Right renal cortex interstitium (tissue), 3 donors: ENCODE data around the gene KRTAP21-2. TPM values are rescaled to one million over a fixed set of nuclear protein-coding genes. Genes with fewer than 3 reads are reported as not detected.
"Not testable (repeated sequence)": the region's sequence is repeated elsewhere in the genome, so short reads cannot be mapped to it uniquely, and the experiment has no call there.

ENCODE experiments used
- DNase-seq, 3 donors: peaks; one replicate each; pipeline ENCODE4 v3.0.0-alpha.2; 2013; ENCODE audit warnings: low read depth in 3 of 3, low spot score in 2 of 3
- polyA plus RNA-seq, 3 donors: library from polyadenylated mRNA; unstranded; fragments of 120-200 nt; gene quantifications; one replicate each; pipeline ENCODE4 v1.2.1, GENCODE V29; 2013; ENCODE audit not compliant: insufficient read length in 3 of 3

The KRTAP21-2 gene
- polyA plus RNA-seq = not detected

DNA sequence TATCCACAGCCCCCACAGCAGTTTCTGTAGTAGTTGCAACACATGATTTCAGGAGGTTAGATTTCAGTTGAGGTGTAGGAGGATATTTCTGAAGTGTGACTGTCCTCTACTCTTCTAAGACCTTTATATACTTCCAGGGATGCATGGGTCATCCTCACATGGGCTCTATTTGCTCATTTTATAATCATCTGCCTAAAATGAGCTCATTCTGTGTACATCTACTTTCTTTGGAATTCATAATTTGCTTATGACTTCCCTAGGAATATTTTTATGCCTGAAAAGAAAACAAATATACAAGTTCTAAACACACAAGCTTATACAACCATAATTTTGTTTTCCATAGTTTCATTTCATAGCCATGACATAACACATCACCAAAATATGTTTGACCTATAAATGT is at the start of gene KRTAP21-2:
Gene KRTAP21-2, minus strand, starts transcription at position 101 of the 400 bp plus-strand sequence. Its CDS starts 57 bp downstream, at position 44.
- DNase-seq = no peak

DNA sequence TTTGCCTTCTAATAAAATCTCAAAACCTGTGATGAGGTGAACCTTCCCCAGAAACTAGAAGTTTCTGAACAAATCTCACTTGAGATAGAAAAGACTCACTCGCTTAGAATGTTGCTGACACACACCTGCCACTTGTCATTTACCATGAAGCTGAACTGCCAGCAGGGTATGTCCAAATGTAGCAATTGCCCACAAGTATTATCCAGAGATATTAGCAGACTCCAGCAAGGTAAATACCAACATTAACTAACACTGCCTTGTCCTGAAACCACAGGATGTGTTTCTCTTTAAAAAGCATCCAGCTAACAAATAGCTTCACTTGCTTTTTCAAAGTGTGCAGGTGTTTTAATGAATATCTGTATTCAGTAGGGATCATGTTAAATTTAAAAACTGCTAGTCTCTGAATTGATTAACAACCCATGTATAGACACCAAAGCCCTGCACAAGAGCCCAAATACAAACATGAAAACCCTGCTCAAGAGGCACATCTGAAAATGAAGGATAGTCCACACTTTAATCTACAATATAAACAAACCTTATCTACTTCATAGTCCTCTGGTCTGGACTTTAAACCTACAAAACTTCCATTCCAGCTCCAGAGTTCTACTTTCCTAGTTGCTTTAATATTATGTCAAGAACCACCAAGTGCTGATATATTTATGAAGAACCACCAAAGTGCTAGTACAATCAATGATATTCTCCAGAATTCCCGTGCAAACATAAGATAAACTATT is 46.7 kb upstream of the KRTAP21-2 start:
- no peak for DNase-seq

DNA sequence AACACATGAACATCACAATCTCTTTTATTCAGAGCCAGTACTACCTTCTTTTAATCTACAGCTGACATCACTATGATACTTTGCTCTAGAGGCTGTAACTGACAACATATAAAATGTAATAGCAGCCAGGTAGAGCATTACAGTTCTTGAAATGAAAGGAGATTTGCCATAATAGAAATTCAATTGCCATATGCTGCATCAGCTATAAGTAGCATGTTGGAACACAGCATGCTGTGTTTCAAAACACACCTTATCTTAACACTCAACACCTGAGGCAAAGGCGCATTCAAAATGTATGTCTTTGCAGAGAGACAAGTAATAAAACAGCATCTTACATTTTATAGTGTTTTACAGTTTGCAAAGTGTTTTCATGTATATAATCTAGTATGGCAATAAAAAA is 32.2 kb upstream of the KRTAP21-2 start:
- no peak for DNase-seq

- no peak for DNase-seq
Observed at GRCh38 chr21:30769724-30770431, 22.8 kb upstream of the KRTAP21-2 start.

DNA sequence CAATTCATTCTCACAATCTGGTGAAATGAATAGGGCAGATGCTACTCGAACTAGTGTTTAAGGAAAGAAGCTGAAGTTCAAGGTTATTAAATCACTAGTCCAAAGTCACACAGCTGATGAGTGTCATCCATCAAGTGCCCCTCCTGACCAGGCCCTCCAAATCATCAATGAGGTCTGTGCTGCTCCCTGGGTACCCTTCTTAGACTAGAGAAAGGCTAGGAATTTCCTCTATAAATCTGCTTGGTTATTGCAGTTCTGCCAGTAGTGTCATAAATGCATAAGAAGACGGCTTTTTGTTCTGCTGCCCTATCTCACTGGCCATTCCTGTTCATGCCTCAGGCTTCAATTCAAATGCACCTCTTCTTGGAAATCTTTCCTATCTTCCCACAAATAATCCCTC is 13.7 kb upstream of the KRTAP21-2 start:
- DNase-seq = no peak

- DNase-seq = no peak
Observed at GRCh38 chr21:30758306-30758705, 11.2 kb upstream of the KRTAP21-2 start.

GRCh38 chr21:30755328-30755727 is 8.3 kb upstream of the KRTAP21-2 start, which contains the start of gene KRTAP21-1:
KRTAP21-1 (minus strand) TSS chr21:30755428; CDS start chr21:30755378, 50 bp downstream.
- DNase-seq = not testable (repeated sequence)

DNA sequence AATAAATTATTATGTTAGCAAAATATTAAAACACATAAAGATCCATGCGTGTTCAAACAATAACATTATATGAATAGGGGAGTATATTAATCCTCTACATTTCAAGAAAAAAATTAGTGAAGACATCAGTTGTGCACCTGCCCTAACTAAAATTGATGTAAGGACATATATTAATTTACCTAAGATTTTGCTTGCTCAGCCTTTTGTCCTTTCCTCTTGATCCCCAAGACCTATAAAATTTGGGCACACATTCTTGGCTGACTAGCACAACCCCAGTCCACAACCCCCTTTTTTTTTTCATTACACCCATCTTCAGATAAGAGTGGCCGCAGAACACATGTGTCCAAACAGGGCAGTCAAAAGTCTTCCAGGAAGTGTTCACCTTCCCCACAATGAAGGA is 6.6 kb downstream of the KRTAP21-2 start:
- no peak for DNase-seq

DNA sequence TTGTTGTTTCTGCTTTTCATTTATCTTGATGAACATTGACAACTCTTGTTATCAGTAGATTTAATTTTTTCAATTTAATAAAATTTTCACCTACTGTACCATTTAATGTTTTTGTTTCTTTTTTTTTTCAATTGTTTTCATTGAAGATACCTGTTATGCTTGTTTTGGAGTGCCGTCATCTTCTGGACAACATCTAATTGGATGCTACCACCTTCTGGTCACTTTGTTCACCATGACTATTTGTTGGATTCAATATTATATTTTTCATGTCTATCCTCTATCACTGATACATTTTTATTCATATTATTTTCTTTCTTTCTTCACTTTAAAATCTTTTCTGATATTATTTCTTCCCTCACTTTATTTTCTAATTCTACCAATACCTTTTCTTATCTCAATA is 14.0 kb downstream of the KRTAP21-2 start:
- DNase-seq = no peak

GRCh38 chr21:30726726-30727125 is 20.3 kb downstream of the KRTAP21-2 start:
- no peak for DNase-seq

GRCh38 chr21:30719401-30719800 is 27.7 kb downstream of the KRTAP21-2 start:
- no peak for DNase-seq

DNA sequence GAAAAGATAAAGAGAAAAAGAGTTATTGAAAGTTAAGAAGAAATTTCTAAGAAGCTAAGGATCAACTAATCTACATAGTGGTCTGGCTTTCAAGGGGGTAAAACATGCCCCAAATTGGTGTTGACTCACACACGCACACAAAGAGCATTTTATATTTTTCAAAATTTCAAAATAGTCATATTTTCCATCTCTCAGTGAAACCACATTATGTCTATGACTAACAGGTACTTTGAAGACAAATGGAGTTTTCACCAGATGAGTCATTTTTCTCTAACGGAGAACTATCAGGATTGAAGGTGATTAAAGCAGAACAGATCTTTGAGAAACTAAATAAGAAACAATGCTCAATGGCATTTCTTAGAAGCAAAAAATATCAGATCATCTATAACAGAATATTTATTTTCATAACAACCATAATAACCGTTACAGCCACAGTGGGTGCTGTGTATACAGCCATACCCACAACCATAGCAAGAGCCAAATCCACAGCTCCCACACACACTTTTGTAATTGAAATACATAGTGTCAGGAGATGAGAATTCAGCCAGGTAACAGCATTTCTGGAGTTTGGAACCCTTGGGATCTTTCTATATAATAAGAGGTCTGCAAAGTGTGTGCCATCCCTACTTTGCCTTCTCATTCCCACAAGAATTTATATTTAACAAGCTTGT is 28.7 kb downstream of the KRTAP21-2 start, which contains the start of gene KRTAP21-3:
Gene KRTAP21-3, minus strand, starts transcription at position 539 of the 671 bp plus-strand sequence. Its CDS starts 18 bp downstream, at position 521.
- DNase-seq = no peak

DNA sequence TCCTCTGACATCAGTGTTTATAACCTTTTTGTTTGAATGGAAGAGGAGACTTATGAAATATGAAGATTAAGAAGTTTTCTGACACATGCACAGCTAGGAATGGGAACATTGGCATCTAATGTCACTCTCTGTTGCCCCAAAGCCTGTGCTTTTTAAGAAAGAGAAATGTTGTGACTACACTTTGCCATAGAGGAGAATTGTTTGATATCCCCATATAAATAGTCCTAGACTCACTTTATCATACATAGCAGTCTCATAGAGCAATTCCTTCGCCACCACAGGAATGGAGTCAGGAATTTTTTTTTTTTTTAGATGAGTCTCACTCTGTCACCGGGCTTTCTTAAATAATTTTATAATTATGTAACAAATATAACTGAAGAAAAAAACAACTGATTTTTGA is 30.0 kb downstream of the KRTAP21-2 start:
- DNase-seq = no peak

DNA sequence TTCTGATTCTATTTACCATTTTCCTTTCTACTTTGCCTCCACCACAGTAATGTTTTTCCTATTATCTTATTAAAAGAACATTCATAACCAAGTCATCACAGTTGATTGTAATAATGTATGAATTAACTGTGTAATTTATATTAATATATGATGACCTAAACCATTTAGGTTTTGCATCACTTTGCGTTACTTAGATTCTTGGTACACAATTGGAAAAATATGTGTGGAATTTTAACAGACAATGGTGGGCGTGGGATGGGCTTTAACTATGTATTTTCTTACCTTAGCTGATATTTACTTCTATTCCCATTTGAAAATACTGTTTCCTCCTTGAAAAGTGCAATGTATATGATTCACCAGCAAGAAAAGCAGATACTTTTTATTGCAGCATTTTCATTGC is 32.1 kb downstream of the KRTAP21-2 start:
- DNase-seq = no peak

- no peak for DNase-seq
Observed at GRCh38 chr21:30714456-30714855, 32.6 kb downstream of the KRTAP21-2 start.

GRCh38 chr21:30713766-30714165 is 33.3 kb downstream of the KRTAP21-2 start:
- no peak for DNase-seq

DNA sequence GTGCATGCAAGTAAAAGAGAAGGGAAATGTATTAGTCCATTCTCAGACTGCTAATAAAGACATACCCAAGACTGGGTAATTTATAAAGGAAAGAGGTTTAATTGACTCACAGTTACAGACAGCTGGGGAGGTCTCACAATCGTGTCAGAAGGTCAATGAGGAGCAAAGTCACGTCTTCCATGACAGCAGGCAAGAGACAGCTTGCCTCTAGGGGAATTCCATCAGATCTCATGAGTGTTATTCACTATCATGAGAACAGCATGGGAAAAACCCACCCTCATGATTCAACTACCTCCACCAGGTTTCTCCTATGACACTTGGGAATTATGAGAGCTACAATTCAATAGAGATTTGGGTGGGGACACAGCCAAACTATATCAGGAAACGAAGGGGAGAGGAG is 36.6 kb downstream of the KRTAP21-2 start:
- no peak for DNase-seq

- no peak for DNase-seq
Observed at GRCh38 chr21:30707409-30707808, 39.6 kb downstream of the KRTAP21-2 start.
